Measurements from ENCODE around the gene ARHGAP18.

The ARHGAP18 gene

GRCh38 chr6:129701721-129702455, 8.1 kb downstream of the ARHGAP18 start:
- TF ChIP-seq CTCF (IDR thresholded peaks at IDR 0.05; ENCODE audit: low read length, missing control alignments) = no peak
- DNase-seq (ENCODE audit: low read depth) = peak; percentile 55
- no peak overlapping the region for H3K4me3 ChIP-seq (replicated peaks; ENCODE audit: low read depth, low read length)

GRCh38 chr6:129700666-129701065, 9.3 kb downstream of the ARHGAP18 start:
- H3K4me3 ChIP-seq (replicated peaks; ENCODE audit: low read depth, low read length) = no peak overlapping the region
- no peak for DNase-seq (ENCODE audit: low read depth)
- TF ChIP-seq CTCF (IDR thresholded peaks at IDR 0.05; ENCODE audit: low read length, missing control alignments) = no peak

- no peak for TF ChIP-seq CTCF (IDR thresholded peaks at IDR 0.05; ENCODE audit: low read length, missing control alignments)
- no peak overlapping the region for H3K4me3 ChIP-seq (replicated peaks; ENCODE audit: low read depth, low read length)
Measured at GRCh38 chr6:129699659-129700058, 10.3 kb downstream of the ARHGAP18 start.

GRCh38 chr6:129698430-129698829, 11.5 kb downstream of the ARHGAP18 start:
- DNase-seq (ENCODE audit: low read depth) = no peak
- TF ChIP-seq CTCF (IDR thresholded peaks at IDR 0.05; ENCODE audit: low read length, missing control alignments) = no peak
- no peak overlapping the region for H3K4me3 ChIP-seq (replicated peaks; ENCODE audit: low read depth, low read length)

More at GRCh38 chr6:129699659-129700058, 10.3 kb downstream of the ARHGAP18 start:
- no peak for DNase-seq (ENCODE audit: low read depth)

GRCh38 chr6:129697788-129698187, 12.2 kb downstream of the ARHGAP18 start:
- TF ChIP-seq CTCF (IDR thresholded peaks at IDR 0.05; ENCODE audit: low read length, missing control alignments) = no peak
- H3K4me3 ChIP-seq (replicated peaks; ENCODE audit: low read depth, low read length) = no peak overlapping the region
- no peak for DNase-seq (ENCODE audit: low read depth)

- H3K4me3 ChIP-seq (replicated peaks; ENCODE audit: low read depth, low read length) = no peak overlapping the region
- DNase-seq (ENCODE audit: low read depth) = no peak
- no peak for TF ChIP-seq CTCF (IDR thresholded peaks at IDR 0.05; ENCODE audit: low read length, missing control alignments)
Measured at GRCh38 chr6:129696843-129697242, 13.1 kb downstream of the ARHGAP18 start.

- DNase-seq (ENCODE audit: low read depth) = no peak
- no peak for TF ChIP-seq CTCF (IDR thresholded peaks at IDR 0.05; ENCODE audit: low read length, missing control alignments)
Measured at GRCh38 chr6:129696028-129696418, 14.0 kb downstream of the ARHGAP18 start.

More at GRCh38 chr6:129696028-129696418, 14.0 kb downstream of the ARHGAP18 start:
- no peak overlapping the region for H3K4me3 ChIP-seq (replicated peaks; ENCODE audit: low read depth, low read length)

Measured in fibroblast of pulmonary artery (primary cell).